ENCODE measurements around the gene RASGEF1B.

DNA sequence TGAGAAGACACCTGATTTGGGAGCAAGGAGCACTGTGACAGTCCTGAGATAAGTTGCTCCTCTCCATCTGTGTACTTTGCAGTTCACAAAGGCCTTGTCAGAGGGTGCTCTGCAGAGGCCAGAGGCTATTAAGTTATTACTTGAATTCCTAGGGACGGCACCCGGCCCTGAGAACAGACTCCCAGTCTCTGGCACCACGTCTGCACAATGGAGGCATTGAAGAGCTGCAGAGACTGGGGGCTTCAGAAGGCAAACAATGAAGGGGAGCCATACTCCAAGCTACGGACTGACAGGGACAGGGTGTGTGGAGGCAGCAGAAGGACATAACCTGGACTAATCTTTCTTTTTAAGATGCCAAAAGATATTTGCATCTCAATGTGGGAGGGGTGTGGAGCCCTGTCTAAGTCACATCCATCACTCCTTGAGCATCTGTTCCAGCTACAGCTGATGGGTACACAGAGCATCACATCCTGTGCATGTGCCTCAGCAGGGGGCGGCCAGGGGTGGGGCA, 11.5 kb downstream of the RASGEF1B start:
- no peak for TF ChIP-seq CTCF (IDR thresholded peaks at IDR 0.05)
- TF ChIP-seq POLR2A (IDR thresholded peaks at IDR 0.05), result no peak

Data from esophagus squamous epithelium (tissue), 4 donors.